Measurements from ENCODE around the gene CEP170B.

GRCh38 chr14:104852280-104852663, 12.8 kb upstream of the CEP170B start:
- no peak for TF ChIP-seq POLR2A (IDR thresholded peaks at IDR 0.05)
- no peak for TF ChIP-seq POLR2AphosphoS5 (IDR thresholded peaks at IDR 0.05)
- TF ChIP-seq CTCF (IDR thresholded peaks at IDR 0.05) = no peak

All from prostate gland (tissue), 2 donors.